RWPE1 (cell line): Measurements from ENCODE around the gene PDZD8.

Source experiments
- CTCF ChIA-PET: fragments of 350-600 bp; sonication (Branson Sonifier 250); formaldehyde crosslinking; extraction: SDS; loops from one replicate; lab custom pipeline; 2021; lab: Yijun Ruan, JAX
- POLR2A ChIA-PET: fragments of 400-600 bp; formaldehyde crosslinking; extraction: SDS; loops from one replicate; lab custom pipeline; 2020; ENCODE audit warnings: antibody characterized with exemption; ENCODE audit not compliant: low non-redundant PET; lab: Yijun Ruan, JAX
- DNase-seq: peaks from one replicate; pipeline ENCODE4 v3.0.0; 2012; ENCODE audit warnings: low spot score
- H3K27ac ChIP-seq: fragments of 450-650 bp; 2 replicates; pipeline ENCODE4 v1.5.1; 2017
- TF ChIP-seq, protein P1 (sequence below): fragments of 450-650 bp; conservative IDR thresholded peaks from 2 replicates; pipeline ENCODE4 v1.5.1; 2017; ENCODE audit warnings: low read depth, mild to moderate bottlenecking

PDZD8 gene

DNA sequence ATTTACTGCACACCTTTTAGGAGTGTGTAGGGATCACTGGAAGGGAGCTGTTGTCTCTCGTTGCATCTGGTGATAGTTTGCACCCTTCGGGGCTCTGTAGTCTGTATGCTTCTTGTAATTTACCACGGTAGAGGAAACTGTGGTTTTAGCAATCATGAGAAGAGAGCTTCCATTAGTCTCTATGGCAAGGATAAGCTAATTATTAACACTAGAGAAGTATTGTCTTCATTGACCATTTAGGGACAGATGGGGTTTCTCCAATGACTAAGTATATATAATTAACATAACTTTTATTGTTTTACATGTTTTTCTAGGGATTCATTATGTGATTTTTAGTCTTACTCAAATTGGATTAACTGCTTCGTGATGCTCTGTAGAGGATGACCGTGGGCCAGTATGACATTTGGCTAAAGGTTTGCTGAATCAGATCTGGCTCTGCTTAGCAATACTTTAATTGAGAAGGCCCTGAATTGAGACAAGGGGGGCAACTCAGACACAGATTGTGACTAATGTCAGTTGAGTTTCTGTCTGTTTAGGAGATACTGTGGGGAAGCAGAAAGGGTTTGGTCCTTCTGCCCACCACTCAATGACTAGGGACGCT, 125.6 kb downstream of the PDZD8 start:
- TF ChIP-seq, protein P1, sequence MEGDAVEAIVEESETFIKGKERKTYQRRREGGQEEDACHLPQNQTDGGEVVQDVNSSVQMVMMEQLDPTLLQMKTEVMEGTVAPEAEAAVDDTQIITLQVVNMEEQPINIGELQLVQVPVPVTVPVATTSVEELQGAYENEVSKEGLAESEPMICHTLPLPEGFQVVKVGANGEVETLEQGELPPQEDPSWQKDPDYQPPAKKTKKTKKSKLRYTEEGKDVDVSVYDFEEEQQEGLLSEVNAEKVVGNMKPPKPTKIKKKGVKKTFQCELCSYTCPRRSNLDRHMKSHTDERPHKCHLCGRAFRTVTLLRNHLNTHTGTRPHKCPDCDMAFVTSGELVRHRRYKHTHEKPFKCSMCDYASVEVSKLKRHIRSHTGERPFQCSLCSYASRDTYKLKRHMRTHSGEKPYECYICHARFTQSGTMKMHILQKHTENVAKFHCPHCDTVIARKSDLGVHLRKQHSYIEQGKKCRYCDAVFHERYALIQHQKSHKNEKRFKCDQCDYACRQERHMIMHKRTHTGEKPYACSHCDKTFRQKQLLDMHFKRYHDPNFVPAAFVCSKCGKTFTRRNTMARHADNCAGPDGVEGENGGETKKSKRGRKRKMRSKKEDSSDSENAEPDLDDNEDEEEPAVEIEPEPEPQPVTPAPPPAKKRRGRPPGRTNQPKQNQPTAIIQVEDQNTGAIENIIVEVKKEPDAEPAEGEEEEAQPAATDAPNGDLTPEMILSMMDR: no peak
- no peak for DNase-seq
- H3K27ac ChIP-seq: no peak overlapping the region
- ChIA-PET POLR2A (no interaction called here), CTCF (interaction anchor here (0.7 to 1.3 kb wide), 2 partner anchors 33 kb away, joined by 4 to 5 read pairs; no protein-coding TSS in a partner anchor)

DNA sequence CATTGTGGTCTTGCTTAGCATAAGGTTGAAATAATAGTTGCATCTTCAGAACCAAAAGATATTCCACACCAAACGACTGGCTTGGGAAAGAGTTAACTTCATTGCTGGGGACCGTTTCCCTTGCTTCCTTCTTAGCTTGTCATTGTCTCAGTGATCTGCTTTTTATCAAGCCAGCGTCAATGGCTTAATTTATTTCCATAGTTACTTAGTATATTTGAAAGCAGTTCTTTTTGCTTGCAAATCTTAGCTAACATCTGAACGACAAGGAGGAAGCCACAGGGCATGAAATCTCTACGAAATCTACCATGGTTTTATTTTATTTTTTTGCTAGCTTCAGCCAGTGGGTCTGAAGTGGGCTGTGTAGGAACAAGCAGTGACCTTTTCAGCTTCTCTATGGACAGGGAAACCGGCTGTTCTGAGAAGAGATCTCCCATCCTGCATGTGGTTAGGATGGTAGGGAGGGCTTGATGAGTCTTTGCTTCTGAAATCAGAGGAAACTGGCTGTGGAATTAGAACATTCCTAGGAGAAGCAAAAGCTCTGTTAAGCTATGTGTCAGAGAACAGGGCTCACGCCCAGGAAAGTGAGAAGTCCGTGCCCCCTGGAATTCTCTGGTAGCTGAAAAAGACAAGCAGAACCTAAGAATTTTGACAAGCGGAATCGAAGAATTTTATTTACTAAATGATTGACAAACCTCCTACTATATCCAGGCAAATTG, 126.3 kb downstream of the PDZD8 start:
- CTCF ChIA-PET: interaction anchor here (0.7 kb wide), 1 partner anchor 32 kb away, joined by 4 read pairs; no protein-coding TSS in a partner anchor

DNA sequence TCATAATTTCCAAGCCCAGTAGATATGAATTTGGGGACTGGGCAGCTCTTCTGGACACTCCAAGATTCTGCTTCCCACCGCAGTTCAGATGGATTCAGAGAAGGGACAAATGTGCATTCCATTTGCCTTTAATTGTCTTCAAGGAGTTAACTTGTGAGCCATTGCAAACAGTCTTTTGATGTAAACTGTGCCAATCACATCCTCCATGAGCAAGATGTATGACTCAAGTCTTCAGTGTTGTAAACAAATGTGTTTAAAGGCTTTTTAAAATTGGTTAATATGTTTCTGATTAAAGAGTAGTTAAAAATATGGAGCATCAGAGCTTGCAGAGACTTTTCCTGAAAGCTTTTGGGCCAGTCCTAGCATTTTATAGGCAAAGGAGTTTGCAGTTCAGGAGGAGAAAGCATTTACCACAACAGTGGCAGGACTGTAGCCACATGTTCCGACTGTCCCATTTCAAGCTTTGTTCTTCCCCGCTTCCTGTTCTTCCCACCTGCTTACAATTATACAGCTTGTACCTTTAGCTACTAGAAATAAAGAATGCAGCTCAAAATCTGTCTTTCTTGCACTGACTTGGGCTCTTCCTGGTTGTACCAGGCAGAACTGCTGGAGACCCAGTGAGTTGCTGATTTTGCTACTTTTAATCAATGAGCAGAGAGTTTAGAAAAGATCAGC, 128.1 kb downstream of the PDZD8 start:
- ChIA-PET CTCF (interaction anchor here (0.6 kb wide), 1 partner anchor 14 kb away, joined by 3 read pairs; no protein-coding TSS in a partner anchor), POLR2A (no interaction called here)
- no peak for DNase-seq
- TF ChIP-seq, protein P1: no peak
- H3K27ac ChIP-seq: no peak overlapping the region

More for the DNA sequence above, 126.3 kb downstream of the PDZD8 start:
- POLR2A ChIA-PET: no interaction called here
- no peak for DNase-seq
- TF ChIP-seq, protein P1: no peak
- no peak overlapping the region for H3K27ac ChIP-seq

DNA sequence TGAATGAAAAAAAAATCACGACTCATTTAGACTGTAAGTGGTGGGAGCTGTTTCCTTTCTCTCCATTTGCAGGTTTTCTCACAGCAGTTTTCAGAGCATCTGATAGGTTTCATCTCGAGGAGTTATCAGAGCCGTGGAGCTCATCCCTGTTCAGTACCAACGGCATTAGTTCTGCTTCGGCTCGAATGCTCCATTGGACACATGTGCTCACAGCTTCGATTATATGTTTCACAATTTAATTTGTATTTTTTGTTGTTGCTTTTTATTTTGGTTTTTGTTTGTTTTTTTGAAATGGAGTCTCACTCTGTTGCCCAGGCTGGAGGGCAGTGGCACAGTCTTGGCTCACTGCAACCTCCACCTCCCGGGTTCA, 132.8 kb downstream of the PDZD8 start:
- DNase-seq: no peak
- CTCF ChIA-PET: interaction anchor here (0.7 to 2.3 kb wide), 3 partner anchors 26 to 330 kb away, joined by 5 to 9 read pairs (median 8); no protein-coding TSS in a partner anchor
- POLR2A ChIA-PET: no interaction called here
- TF ChIP-seq, protein P1: no peak
- no peak overlapping the region for H3K27ac ChIP-seq

DNA sequence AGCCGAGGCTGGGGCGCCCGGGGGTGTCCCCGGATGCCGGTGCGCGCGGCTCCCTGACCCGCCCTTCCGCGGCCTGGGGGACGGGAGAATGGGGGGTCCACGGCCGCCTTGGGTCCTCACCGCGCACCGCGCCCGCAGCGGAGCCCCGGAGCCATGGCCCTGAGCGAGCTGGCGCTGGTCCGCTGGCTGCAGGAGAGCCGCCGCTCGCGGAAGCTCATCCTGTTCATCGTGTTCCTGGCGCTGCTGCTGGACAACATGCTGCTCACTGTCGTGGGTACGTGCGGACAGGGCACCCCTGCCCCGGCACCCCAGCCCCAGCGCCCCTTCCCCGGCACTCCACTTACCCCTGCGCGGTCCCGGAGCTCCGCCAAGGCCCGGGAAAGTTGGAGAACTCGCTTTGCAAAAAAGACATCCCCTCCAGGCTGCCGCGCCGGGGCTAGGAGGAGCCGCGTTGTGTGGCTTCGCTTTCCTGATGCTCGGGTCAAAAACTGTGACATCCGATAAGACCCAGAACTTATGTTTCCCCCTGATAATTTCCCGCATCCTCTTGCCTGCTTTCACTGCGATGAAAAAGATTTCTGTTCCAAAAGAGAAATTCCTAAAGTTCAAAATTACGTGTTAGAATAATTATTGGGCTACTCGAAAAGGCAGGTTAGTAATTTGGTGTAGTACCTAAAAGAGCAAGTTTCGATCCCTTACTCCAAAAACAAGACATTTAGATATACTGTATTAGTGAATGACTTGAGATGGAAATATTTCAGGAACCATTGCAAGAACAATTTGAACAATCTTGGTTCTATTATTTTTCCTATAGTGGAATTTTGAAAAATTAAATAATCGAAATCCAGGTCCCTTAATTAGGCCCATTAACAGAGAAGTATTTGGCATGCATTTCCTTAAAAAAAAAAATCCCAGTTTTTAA, 133.4 kb downstream of the PDZD8 start:
- H3K27ac ChIP-seq: no peak overlapping the region
- DNase-seq: no peak
- POLR2A ChIA-PET: no interaction called here
- CTCF ChIA-PET: interaction anchor here (0.7 to 2.3 kb wide), 3 partner anchors 25 to 331 kb away, joined by 5 to 9 read pairs (median 8); no protein-coding TSS in a partner anchor
- TF ChIP-seq, protein P1: no peak
